Activated naive CD4-positive, alpha-beta T cell (primary cell): ENCODE data around the gene ZNF578.
"Not testable (repeated sequence)": the region's sequence is repeated elsewhere in the genome, so short reads cannot be mapped to it uniquely, and the experiment has no call there.

Experiments
- DNase-seq, 4 experiments: peaks; one replicate each; lab custom pipeline; 2025; lab: John Stamatoyannopoulos, UW

ZNF578 gene

DNA sequence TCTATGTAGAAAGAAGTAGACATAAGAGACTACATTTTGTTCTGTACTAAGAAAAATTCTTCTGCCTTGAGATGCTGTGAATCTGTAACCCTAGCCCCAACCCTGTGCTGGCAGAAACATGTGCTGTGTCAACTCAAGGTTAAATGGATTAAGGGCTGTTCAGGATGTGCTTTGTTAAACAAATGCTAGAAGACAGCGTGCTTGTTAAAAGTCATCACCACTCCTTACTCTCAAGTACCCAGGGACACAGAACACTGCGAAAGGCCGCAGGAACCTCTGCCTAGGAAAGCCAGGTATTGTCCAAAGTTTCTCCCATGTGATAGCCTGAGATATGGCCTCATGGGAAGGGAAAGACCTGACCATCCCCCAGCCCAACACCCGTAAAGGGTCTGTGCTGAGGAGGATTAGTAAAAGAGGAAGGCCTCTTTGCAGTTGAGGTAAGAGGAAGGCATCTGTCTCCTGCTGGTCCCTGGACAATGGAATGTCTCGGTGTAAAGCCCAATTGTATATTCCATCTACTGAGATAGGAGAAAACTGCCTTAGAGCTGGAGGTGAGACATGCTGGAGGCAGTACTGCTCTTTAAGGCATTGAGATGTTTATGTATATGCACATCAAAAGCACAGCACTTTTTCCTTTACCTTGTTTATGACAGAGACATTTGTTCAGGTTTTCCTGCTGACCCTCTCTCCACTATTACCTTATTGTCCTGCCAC lies 105.5 kb downstream of the ZNF578 start:
- not testable (repeated sequence) for DNase-seq

DNA sequence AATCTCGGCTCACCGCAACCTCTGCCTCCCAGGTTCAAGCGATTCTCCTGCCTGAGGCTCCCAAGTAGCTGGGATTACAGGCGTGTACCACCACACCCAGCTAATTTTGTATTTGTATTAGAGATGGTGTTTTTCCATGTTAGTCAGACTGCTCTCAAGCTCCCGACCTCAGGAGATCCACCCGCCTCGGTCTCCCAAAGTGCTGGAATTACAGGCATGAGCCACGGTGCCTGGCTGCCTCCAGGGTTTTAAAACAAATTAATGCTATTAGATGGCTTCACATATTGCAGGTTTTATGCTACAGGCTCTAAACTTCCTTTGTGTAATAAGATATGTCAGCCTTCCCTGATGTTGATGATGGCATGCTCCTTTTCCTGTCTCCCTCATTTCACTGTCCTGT lies 108.3 kb downstream of the ZNF578 start:
- DNase-seq, result not testable (repeated sequence)
